Choroid plexus epithelial cell (primary cell): ENCODE results near the gene TUBG2.

ENCODE experiments used
- DNase-seq: peaks from one replicate; pipeline ENCODE4 v3.0.0-alpha.2; 2010; ENCODE audit warnings: low read depth
- H3K4me3 ChIP-seq: 2 replicates; pipeline ENCODE4 v1.5.1; 2011; ENCODE audit warnings: low read depth, mild to moderate bottlenecking, control low read depth, low read length, moderate library complexity
- TF ChIP-seq, protein P1 (sequence below): conservative IDR thresholded peaks from 2 replicates; pipeline ENCODE4 v1.5.1; 2011; ENCODE audit warnings: low read depth, mild to moderate bottlenecking, control low read depth, inconsistent platforms, low read length, moderate library complexity

Gene TUBG2

DNA sequence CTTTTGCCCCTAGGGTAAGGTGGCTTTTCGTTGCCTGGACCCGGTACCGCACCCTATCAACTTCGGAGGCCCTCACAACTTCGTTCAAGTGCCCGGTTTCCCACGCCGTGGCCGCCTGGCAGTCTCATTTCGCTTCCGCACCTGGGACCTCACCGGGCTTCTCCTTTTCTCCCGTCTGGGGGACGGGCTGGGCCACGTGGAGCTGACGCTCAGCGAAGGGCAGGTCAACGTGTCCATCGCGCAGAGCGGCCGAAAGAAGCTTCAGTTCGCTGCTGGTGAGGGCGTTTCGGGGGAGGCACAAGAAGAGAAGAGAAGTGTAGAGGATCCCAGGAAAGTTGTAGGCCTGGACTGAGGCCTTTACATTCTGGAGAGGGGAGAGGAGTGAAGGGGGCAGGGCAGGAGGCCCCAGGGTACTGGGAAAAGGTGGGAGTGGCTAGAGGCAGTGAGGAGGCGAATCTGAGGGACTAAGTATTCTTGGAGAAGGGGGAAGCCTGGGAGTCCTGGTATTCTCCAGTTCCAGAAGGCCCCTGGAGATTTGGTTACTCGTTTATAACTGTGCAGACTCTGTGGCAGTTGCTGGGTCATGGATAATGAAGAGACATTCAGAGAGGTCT lies 28.7 kb downstream of the TUBG2 start:
- H3K4me3 ChIP-seq = no peak overlapping the region
- DNase-seq = no peak
- TF ChIP-seq, protein P1, sequence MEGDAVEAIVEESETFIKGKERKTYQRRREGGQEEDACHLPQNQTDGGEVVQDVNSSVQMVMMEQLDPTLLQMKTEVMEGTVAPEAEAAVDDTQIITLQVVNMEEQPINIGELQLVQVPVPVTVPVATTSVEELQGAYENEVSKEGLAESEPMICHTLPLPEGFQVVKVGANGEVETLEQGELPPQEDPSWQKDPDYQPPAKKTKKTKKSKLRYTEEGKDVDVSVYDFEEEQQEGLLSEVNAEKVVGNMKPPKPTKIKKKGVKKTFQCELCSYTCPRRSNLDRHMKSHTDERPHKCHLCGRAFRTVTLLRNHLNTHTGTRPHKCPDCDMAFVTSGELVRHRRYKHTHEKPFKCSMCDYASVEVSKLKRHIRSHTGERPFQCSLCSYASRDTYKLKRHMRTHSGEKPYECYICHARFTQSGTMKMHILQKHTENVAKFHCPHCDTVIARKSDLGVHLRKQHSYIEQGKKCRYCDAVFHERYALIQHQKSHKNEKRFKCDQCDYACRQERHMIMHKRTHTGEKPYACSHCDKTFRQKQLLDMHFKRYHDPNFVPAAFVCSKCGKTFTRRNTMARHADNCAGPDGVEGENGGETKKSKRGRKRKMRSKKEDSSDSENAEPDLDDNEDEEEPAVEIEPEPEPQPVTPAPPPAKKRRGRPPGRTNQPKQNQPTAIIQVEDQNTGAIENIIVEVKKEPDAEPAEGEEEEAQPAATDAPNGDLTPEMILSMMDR = no peak

- no peak for DNase-seq
- TF ChIP-seq, protein P1 = no peak
- H3K4me3 ChIP-seq = no peak overlapping the region
These were observed 31.5 kb downstream of the TUBG2 start for GRCh38 chr17:42690596-42690995.

DNA sequence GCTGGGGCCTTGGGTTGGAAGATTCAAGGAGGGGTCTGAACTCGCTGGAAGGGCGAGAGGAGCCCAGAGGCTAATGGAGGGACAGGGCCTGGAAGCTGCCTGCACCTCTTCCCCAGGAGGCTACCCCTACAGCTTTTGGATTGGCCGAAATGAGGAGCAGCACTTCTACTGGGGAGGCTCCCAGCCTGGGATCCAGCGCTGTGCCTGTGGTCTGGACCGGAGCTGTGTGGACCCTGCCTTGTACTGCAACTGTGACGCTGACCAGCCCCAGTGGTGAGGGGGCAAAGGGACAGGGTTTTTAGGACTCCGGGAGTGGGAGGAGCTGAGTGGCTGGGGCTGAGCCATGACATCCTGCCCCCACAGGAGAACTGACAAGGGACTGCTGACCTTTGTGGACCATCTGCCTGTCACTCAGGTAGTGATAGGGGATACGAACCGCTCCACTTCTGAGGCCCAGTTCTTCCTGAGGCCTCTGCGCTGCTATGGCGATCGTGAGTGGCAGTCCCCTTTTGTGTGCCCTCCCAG lies 32.0 kb downstream of the TUBG2 start:
- TF ChIP-seq, protein P1 = no peak
- no peak overlapping the region for H3K4me3 ChIP-seq
- DNase-seq = no peak

DNA sequence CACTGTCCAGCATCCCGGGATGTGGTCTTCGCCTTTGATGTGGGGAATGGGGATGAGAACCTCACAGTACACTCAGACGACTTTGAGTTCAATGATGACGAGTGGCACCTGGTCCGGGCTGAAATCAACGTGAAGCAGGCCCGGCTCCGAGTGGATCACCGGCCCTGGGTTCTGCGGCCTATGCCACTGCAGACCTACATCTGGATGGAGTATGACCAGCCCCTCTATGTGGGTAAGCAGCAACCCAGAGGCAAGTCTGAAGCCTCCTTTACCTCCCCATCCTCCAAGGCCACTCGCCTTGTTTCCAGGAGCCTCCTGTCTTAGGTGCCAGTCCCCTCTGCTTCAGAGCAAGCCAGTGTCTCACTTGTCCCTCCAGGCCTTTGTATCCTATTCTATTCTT lies 33.4 kb downstream of the TUBG2 start:
- TF ChIP-seq, protein P1 = no peak
- H3K4me3 ChIP-seq = no peak overlapping the region
- DNase-seq = no peak

DNA sequence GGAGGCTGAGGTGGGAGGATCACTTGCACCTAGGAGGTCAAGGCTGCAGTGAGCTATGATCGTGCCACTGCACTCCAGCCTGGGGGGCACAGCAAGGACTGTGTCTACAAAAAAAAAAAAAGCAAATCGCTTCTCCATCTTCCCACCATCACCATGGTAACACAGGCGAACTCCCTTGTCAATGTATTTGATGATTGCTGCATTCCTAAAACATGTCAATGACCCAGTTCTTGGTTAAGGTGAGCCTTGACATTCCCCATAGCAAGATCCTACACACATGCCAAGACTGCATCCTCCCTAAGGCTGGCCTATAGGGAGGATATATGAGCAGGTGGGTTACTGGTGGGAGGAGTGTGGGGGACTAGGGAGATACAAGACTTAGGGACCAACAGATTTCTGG lies 35.4 kb downstream of the TUBG2 start:
- H3K4me3 ChIP-seq = no peak overlapping the region
- no peak for DNase-seq
- TF ChIP-seq, protein P1 = no peak

- TF ChIP-seq, protein P1 = no peak
- no peak overlapping the region for H3K4me3 ChIP-seq
These were observed 36.4 kb downstream of the TUBG2 start for GRCh38 chr17:42695500-42695899.

More at GRCh38 chr17:42695500-42695899, 36.4 kb downstream of the TUBG2 start:
- no peak for DNase-seq
